Stimulated activated CD4-positive, alpha-beta T cell treated with anti-CD3 and anti-CD28 coated beads, Interleukin-1b, Interleukin-23, amount 100 ng/mL, for 1 hour (primary cell): ENCODE measurements around the gene MCF2L2.
"Not testable (repeated sequence)": the region's sequence is repeated elsewhere in the genome, so short reads cannot be mapped to it uniquely, and the experiment has no call there.

Experiments
- DNase-seq, 2 donors: peaks; one replicate each; pipeline ENCODE4 v3.0.0-alpha.2; 2020; ENCODE audit warnings: low read depth in 2 of 2

The MCF2L2 gene, protein sequence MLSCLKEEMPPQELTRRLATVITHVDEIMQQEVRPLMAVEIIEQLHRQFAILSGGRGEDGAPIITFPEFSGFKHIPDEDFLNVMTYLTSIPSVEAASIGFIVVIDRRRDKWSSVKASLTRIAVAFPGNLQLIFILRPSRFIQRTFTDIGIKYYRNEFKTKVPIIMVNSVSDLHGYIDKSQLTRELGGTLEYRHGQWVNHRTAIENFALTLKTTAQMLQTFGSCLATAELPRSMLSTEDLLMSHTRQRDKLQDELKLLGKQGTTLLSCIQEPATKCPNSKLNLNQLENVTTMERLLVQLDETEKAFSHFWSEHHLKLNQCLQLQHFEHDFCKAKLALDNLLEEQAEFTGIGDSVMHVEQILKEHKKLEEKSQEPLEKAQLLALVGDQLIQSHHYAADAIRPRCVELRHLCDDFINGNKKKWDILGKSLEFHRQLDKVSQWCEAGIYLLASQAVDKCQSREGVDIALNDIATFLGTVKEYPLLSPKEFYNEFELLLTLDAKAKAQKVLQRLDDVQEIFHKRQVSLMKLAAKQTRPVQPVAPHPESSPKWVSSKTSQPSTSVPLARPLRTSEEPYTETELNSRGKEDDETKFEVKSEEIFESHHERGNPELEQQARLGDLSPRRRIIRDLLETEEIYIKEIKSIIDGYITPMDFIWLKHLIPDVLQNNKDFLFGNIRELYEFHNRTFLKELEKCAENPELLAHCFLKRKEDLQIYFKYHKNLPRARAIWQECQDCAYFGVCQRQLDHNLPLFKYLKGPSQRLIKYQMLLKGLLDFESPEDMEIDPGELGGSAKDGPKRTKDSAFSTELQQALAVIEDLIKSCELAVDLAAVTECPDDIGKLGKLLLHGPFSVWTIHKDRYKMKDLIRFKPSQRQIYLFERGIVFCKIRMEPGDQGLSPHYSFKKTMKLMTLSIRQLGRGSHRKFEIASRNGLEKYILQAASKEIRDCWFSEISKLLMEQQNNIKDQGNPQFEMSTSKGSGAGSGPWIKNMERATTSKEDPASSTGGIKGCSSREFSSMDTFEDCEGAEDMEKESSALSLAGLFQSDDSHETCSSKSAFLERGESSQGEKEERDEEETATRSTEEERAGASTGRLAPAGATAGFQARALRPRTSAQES

DNA sequence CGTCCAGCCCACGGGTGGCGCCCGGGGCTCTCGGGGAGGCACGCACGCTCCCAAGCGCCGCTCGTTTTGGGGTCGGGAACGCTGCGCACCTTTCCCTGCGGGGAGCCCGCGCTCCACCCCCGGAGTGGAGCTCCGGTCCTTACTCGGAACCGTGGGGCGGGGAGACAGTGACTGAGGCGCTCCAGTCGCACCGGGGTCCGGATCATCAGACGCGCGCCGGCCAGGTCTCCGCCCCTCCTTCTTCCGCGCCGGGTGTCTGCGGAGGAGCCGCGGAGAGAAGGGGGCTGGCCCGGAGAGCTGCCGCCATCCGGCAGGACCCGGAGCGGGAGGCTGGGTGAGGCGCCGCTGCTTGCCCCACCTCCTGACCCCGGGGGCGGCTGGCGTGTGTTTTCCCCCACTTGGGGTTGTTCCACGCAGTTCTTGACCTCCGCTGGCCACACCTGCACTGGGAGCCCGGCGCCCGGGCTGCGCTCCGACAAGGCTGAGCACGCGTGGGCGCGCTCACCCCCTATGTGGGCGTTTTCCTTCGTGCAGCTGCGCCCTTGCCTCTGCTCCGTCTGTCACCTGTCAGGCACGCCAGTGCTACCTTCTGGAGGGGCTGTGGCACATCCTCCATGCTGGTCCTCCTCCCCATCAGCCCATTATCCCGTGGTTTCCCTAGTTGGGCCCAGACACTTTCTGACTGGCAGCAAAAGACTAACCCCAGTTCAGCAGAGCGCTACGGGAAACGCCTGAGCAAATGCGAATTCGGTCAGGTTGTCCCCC lies at the start of gene MCF2L2:
Gene MCF2L2, minus strand, starts transcription at position 173 of the 765 bp plus-strand sequence. CDS start 642 bp downstream, outside the sequence.
- DNase-seq, result peak; percentile 39 to 46

DNA sequence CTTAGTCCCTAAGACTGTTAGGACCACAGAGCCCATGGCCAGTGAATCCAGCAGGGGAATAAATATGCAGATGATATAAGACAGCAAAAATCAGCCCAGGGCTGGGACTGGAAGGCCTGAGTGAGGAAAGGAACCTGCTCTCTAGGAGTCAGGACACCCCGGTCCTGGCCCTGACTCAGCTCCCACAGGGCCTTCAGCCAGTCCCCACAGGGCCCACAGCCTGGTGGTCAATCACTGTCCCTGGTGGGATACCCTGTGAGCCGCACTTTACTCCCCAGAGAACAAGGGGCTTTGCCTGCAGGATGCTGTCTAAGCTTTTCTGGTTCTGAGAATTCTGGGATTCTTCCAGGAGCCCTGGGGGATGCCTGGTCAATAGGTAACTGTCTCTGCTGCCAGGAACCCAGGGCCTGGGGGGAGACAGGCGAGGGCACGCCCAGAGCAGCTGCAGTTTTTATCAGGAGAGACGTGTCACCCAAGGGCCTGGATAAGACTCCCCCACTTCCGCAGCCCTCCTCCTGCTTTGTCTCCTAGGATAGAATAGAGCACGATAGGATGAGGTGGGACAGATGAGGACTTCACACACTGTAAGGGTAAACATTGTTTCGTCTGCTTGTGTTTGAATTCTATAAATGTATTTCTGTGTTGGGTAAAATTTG lies 49.5 kb upstream of the MCF2L2 start:
- DNase-seq, result no peak

DNA sequence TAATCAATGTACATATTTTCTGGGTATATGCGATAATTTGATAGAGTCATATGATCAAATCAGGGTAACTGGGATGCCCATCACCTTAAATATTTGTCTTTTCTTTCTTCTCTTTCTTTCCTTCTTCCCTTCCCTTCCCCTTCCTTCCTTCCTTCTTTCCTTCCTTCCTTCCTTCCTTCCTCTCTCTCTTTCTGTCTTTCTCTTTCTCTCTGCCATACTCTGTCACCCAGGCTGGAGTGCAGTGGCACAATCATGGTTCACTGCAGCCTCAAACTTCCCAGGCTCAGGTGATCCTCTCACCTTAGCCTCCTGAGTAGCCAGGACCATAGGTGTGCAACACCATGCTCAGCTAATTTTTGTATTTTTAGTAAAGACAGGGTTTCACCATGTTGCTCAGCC lies 47.3 kb upstream of the MCF2L2 start:
- DNase-seq, result not testable (repeated sequence)

DNA sequence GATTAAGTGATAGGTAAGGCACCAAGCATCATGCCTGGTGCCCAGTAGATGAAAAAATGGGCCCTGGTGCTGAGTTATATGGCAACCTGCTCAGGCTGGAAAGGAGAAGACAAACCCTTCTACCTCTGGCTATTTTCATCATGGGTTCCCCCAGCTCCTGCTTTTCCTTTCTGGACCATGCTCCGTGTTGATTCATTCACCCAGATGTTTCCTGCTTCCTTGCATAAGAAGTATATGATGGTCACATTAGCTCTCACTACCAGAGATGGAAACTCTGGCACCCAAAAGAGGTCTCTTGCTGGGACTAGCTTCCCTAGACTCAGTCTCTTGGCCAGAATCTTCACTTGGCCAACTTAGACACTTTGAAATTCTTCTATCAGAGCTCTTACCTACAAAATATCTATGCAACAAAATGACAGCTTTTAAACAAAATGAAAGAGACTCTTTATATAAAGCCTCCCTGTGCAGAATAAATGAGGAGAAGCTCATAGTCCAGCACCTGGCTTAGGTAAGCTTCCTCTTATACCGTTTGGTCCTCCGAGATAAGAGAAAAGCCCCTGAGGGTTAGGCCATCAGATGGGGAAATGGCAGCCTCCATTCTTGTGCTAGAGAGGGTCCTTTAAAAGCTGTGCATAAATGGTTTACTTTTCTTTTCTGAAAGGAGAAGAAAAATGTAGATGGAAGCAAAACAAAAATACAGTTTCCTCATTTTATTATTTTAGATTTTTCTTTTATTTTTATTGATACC lies 46.8 kb upstream of the MCF2L2 start:
- DNase-seq, result no peak

DNA sequence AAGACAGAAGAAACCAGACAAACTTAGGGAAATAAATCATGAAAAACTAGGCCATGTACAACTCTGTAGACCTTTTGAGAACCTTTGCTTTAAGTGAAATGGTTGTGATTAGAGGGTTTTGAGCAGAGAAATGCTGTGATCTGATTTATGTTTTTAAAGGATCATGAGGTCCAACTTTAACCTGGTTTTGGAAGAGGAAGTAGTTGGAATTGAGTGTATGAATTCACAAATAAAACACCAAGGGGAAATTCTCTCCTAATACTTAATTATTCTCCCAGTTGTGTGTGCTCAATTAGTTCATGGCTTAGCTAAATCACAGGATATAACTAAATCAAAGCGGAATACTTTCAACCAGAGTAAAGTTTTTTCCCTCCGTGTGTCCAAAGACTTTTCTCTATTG lies 45.5 kb upstream of the MCF2L2 start:
- DNase-seq, result no peak

DNA sequence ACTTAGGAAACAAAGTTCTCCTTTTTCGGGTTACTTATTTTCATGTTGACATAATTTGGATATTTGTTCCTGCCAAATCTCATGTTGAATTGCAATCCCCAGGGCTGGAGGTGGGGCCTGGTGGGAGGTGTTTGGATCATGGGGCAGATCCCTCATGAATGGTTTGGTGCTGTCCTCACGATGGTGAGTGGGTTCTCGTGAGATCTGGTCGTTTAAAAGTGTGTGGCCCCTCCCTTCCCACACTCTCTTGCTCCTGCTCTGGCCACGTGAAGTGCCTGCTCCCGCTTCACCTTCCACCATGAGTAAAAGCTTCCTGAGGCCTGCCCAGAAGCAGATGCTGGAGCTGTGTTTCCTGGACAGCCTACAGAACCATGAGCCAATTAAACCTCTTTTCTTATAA lies 43.7 kb upstream of the MCF2L2 start:
- DNase-seq, result no peak

DNA sequence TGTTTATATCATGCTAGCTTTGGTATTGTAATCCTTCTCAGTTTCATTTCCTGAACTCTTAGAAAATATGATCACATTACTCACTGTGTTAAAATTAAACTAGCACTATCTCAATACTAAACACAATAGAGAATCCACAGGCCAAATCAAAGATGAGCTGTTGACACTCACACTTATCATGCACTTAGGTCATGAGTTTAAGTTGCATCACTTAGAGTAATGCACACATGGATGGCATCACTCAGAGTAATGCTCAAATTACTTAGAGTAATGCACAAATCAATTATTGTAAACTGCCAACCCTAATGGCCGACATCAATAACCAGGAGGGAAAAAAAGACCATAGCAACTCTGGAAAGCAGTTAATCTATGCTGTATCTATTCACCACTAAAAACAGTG lies 40.0 kb upstream of the MCF2L2 start:
- DNase-seq, result no peak

DNA sequence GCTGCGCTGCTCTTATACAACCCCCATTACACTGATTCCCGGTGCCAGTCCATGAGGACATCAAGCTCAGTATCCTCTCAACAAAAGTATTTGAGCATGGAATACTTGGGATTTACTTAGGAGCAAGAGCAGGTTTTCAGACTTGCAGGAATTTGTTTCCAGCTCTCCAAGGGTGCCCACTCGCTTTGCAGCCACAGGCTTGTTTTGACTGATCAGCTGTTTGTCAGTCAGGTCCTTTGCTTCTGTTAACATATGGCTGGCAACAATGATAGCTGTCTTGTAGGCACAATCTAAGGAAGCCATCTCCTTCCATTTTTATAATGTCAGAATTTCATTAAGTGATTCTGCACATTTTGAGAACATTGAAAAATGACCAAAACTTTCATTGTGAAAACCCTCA lies 38.2 kb upstream of the MCF2L2 start:
- DNase-seq, result no peak

DNA sequence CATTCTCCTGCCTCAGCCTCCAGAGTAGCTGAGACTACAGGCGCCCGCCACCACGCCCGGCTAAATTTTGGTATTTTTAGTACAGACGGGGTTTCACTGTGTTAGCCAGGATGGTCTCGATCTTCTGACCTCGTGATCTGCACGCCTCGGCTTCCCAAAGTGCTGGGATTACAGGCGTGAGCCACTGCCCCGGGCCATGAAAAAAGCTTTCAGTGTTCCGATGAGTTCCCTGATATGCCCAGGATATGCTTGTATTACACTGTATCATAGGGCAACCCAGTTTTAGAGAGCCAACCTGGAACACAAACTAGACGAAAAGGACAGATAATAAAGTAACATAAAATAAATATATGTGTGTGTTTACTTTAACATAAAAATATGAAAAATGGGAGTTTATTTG lies 37.3 kb upstream of the MCF2L2 start:
- DNase-seq, result not testable (repeated sequence)

DNA sequence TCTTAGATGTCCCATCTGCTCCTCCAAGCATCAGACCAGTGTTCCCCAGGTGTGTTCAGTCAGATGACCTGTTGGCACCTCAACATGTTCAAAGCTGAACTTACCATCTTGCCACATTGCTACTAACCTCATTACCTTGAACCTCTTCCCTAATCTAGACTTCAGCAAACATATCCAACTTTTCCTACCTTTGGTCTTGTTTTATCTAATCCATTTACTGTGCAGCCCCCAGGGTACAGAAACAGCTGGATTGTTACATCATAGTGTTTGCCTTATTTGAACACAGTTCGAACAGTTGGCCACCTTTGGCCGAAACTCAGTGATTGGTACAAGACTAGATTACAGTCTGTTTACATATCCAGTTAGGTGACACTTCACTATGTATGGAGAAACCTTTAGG lies 36.1 kb upstream of the MCF2L2 start:
- no peak for DNase-seq

DNA sequence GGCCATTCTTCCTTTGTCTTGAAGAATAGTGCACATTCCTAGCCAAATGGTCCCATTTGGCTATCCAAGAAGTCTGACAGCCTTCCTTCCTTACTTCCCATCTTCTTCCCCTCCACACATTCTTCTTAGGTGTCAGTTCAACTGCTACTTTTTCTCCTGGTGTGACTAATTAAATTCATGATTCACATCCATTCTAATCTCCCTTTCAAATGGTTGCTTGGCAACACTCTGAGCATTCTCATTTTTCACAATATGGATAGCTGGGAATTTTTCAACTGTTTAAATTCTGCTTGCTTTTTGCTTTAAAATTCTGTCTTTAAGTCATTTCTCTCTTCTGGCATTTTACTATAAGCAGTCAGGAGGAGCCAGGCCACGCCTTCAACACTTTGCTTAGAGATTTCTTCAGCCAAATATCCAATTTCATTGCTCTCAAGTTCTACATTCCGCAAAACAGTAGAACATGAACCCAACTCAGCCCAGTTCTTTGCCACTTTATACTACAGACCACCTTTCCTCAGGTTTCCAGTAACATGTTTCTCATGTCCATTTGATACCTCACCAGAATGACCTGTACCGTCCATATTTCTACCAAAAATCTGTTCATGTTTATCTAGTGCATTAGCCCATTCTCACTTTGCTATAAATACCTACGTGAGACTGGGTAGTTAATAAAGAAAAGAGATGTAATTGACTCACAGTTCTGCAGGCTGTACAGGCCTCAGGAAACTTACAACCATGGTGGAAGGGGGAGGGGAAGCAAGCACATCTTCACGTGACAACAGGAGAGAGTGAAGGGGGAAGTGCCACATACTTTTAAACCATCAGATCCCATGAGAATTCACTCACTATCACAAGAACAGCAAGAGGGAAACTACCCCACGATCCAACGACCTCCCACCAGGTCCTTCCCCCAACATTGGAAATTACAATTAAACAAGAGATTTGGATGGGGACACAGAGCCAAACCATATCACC lies 31.9 kb upstream of the MCF2L2 start:
- no peak for DNase-seq

DNA sequence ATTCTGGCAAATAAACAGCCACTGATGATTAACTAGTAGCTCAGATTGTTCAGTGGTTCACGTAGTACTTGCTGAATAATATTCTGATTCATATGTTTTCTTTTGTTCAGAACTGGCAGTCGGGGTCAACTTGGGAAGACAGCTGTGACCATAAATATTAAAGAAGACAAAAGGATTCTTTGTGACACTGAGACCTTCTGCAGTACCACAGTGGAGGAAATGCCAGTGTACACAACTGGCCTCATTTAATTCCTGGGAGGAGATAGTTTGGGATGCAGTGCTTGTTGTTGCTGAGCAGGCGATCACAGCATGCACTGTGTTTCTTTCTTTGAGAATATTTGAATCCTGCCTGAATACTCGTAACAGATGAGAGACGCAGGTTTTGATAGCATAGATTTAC lies 26.7 kb upstream of the MCF2L2 start:
- no peak for DNase-seq

DNA sequence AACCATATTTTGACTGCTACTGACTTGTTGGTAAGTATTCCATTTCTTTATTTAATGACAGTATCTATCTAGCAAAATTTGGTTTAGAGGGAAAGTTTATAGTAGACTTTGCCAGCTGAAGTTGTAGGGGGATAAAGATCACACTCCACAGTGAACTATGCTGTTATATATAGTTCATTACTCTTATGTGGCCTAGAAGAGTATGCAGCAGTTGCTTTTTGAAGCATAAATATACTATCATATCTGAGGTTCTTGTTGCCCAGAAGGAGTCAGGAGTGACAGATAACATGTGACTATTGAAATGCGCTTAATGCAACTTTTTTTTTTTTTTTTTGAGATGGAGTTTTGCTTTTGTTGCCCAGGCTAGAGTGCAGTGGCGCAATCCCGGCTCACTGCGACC lies 25.6 kb upstream of the MCF2L2 start:
- DNase-seq, result no peak

DNA sequence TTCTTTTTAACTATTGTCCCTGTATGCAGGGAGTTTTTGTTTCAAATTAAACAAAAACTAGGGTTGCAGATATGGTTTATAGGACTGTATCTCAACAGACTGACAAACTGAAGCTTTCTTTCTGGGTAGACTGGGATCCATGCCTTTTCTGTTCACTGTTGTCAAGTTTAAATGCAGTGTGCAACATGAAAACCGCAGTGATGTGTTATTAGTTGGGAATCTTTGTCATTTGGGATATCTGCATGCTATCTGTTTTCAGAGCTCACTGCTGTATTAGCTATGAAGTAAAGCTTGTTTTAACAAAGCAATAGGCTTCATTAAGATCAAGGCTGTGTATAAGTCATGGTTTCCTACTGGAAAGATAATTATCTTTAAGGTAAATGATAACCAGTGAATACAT lies 21.4 kb upstream of the MCF2L2 start:
- DNase-seq, result no peak

DNA sequence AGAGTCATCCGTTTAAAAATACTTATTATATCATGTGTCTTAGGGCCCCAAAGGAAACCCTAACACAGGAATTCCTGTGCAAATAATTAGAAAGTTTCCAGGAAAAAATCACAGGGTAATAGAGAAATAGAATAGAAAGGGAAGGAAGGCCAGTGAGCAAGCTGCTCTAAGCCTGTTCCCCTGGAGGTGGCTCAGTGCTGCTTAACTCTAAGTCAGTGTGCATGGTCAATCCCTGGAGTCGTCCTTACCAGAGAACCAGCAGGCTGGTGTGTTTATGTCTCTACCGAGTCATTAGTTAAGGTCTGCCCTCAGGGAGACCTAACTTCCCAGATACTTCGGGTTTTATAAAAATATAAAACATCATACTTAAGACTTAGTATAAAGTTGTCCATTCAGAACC lies 21.0 kb upstream of the MCF2L2 start:
- DNase-seq, result no peak

DNA sequence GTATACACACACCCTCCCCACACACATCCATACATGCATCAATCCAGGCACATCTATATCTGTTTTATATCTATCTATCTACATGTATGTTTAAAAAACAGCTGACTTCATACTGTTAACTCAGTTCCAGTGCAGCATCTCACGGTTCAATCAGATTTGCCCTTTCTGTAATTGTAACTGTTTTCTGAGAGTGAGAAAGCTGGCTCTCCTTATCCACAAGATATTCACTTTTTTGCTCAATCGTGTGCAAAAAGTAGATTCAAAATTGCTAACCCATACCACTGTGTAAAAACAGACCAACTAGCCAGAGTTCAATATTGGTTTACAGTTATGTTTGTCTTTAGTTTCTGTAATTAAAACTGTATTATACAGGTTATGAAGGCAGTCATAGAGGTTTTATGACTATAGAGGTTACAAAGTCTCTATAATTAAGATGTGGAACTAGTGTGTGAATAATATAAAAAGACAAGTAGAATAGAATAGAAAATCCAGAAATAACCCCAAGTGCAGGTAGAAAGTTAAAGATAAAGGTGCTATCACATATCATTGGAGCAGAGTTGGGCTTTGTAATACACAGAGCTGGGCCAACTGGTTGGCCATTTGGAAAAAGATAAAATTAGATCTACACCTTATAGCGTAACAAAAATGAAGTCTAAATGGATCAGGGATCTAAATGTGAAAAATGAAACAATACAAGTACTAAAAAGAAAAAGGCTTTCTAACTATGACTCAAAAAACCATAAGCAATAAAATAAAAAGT lies 20.1 kb upstream of the MCF2L2 start:
- no peak for DNase-seq

DNA sequence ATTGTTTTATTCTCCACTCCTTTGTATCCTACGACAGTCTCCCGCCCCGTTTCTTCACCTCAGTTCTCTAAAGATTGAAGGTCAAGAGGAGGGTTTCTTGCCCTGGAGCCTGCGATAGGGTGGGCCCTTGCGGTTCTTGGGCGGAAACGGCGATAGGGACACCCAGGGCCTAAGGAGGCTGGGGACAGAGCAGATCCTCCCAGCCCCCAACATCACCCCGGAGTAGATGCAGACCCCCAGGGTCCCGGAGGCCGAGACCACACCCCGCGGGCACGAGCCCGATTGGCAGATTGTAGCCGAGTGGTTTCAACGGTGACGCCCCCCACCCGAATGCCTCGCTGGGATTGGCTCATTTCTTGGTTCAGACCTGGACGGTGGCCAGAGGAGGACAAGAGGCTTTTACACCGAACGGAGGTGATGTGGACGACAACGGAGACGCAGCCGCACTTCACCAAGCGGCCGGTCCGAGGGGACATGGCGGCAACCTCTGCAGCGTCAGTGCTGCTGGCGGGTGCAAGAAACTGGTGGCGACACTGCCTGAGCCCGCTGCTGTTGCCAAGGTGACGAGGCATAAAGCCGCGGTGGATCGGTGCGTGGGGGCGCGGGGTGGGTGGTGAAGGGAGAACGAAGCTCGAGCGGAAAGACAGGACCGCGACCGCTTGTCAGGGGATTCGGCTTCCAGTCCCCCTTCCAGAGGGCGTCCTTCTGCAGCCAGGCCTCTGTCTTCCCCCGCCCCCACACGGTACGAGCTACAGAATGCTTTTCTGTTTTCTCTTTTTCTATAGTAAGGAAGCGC lies 19.0 kb upstream of the MCF2L2 start:
- DNase-seq, result peak; percentile 17 to 29

DNA sequence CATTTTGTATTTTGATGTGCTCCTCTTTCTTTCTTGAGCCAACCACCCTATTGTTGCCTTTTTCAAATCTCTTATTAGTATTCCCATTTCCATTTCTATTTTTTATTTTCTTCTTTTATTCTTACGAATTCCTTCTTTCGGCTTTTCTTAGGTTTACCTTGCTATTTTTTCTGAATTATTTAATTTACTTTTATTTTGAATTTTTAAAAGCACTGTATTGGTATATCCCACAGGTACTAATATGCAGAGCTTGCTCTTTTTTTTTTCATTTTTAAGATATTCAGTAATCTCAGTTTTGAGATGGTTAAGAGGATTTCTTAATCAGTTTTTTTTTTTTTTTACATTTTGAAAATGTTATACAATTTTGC lies 18.4 kb upstream of the MCF2L2 start:
- no peak for DNase-seq
